ENCODE data around the gene FAM20A.

The FAM20A gene

GRCh38 chr17:68595986-68596385 lies 5.2 kb downstream of the FAM20A start:
- POLR2A ChIA-PET: no interaction called here
- Histone ChIP-seq H3K9me3 (ENCODE audit: control insufficient read depth, insufficient read depth, low read depth, low read length) (no peaks in the 10 kb centered on the region), H3K4me1 (ENCODE audit: control insufficient read depth, insufficient read depth, low read length) (peaks cover 11% of the 10 kb centered on the region), H3K36me3 (ENCODE audit: control insufficient read depth in 2 of 2, insufficient read depth in 1 of 2, low read length in 2 of 2) (no peaks in the 10 kb centered on the region), H3K4me3 (ENCODE audit: low read depth, low read length) (no peak overlapping the region), H3K27ac (ENCODE audit: extremely low read depth, low read depth, low read length) (no peak overlapping the region)
- no peak for TF ChIP-seq ZFP69B (tag by site-specific recombination; IDR thresholded peaks at IDR 0.05)
- TF ChIP-seq ZNF121 (tag by site-specific recombination; IDR thresholded peaks at IDR 0.05): no peak
- no peak for TF ChIP-seq ZNF558 (tag by site-specific recombination; IDR thresholded peaks at IDR 0.05)
- no peak for TF ChIP-seq ZNF704 (tag by site-specific recombination; IDR thresholded peaks at IDR 0.05)
- no peak for TF ChIP-seq ZNF133 (tag by site-specific recombination; IDR thresholded peaks at IDR 0.05)
- no peak for TF ChIP-seq TCF7L2 (IDR thresholded peaks at IDR 0.05; ENCODE audit: borderline replicate concordance, low read depth, low read length)
- TF ChIP-seq KLF17 (tag by site-specific recombination; IDR thresholded peaks at IDR 0.05): no peak
- no peak for TF ChIP-seq PBX3 (CRISPR knock-in tag; IDR thresholded peaks at IDR 0.05)
- no peak for TF ChIP-seq TRIM28 (IDR thresholded peaks at IDR 0.05; ENCODE audit: borderline replicate concordance, low read length)
- no peak for TF ChIP-seq SETDB1 (IDR thresholded peaks at IDR 0.05; ENCODE audit: insufficient read length, low read length)
- TF ChIP-seq ZNF529 (tag by site-specific recombination; IDR thresholded peaks at IDR 0.05; ENCODE audit: insufficient replicate concordance): no peak
- no peak for TF ChIP-seq ZNF221 (tag by site-specific recombination; IDR thresholded peaks at IDR 0.05; ENCODE audit: borderline replicate concordance)
- TF ChIP-seq AEBP2 (tag by site-specific recombination; IDR thresholded peaks at IDR 0.05; ENCODE audit: borderline replicate concordance): no peak
- no peak for TF ChIP-seq ZNF302 (tag by site-specific recombination; IDR thresholded peaks at IDR 0.05; ENCODE audit: low read depth)
- TF ChIP-seq ZNF76 (tag by site-specific recombination; IDR thresholded peaks at IDR 0.05; ENCODE audit: borderline replicate concordance, low read depth): no peak
- no peak for TF ChIP-seq KLF9 (tag by site-specific recombination; IDR thresholded peaks at IDR 0.05; ENCODE audit: low read depth)
- TF ChIP-seq ZNF623 (tag by site-specific recombination; IDR thresholded peaks at IDR 0.05): no peak
- TF ChIP-seq ZNF140 (tag by site-specific recombination; IDR thresholded peaks at IDR 0.05): no peak
- CTCF ChIA-PET: interaction anchor here (0.6 to 1.7 kb wide), 3 partner anchors 18 to 225 kb away, joined by 3 to 6 read pairs (median 5); no protein-coding TSS in a partner anchor

GRCh38 chr17:68595496-68595895 lies 5.7 kb downstream of the FAM20A start:
- H3K36me3 ChIP-seq (ENCODE audit: control insufficient read depth in 2 of 2, insufficient read depth in 1 of 2, low read length in 2 of 2): no peaks in the 10 kb centered on the region
- no peak for TF ChIP-seq ZNF398 (tag by site-specific recombination; IDR thresholded peaks at IDR 0.05)
- peaks cover 11% of the 10 kb centered on the region for H3K4me1 ChIP-seq (ENCODE audit: control insufficient read depth, insufficient read depth, low read length)
- H3K4me3 ChIP-seq (ENCODE audit: low read depth, low read length): no peak overlapping the region
- no peak overlapping the region for H3K27ac ChIP-seq (ENCODE audit: extremely low read depth, low read depth, low read length)
- CTCF ChIA-PET: interaction anchor here (0.6 to 1.7 kb wide), 3 partner anchors 18 to 226 kb away, joined by 3 to 6 read pairs (median 5); no protein-coding TSS in a partner anchor
- POLR2A ChIA-PET: no interaction called here
- H3K9me3 ChIP-seq (ENCODE audit: control insufficient read depth, insufficient read depth, low read depth, low read length): no peaks in the 10 kb centered on the region

Data from HEK293 (cell line).